ENCODE data around the gene ZNF646.
A peak's percentile ranks its signal among the peaks of the same experiment; 100 is the strongest.

DNA sequence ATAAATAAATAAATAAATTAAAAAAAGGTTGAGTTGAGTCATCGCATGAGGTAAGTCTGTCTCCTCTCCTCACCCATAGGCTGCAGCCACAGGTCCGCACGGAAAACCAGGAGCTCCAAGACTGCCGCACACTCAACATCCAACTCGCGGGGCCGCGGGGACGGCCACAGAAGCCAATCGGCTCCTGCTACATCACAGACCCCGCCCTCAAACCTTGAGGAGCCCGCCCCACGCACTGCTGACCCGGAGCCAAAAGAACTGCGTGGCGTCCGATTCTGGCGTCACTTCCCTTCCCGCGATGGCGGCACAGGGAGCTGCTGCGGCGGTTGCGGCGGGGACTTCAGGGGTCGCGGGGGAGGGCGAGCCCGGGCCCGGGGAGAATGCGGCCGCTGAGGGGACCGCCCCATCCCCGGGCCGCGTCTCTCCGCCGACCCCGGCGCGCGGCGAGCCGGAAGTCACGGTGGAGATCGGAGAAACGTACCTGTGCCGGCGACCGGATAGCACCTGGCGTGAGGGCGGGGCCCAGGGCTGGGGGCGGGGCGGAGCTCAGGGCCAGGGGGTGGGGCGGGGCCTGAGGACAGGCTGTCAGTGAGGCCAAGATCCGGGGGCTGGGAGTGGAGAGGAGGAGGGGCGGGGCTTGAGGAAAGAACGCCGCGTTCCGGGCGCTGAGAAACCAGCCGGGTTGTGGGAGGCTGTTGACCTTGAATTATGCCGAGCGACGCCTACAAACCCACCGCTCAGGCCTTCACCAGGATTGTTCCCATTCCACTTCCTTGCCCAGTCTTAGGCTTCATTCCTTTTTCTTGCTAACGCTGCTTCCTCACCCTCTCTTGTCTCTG, 43.4 kb downstream of the ZNF646 start, which contains the start of gene KAT8:
- peak in 3 of 4 donors; percentile 53 to 95 (median 93) for TF ChIP-seq POLR2A (IDR thresholded peaks at IDR 0.05)
- TF ChIP-seq, protein P1, sequence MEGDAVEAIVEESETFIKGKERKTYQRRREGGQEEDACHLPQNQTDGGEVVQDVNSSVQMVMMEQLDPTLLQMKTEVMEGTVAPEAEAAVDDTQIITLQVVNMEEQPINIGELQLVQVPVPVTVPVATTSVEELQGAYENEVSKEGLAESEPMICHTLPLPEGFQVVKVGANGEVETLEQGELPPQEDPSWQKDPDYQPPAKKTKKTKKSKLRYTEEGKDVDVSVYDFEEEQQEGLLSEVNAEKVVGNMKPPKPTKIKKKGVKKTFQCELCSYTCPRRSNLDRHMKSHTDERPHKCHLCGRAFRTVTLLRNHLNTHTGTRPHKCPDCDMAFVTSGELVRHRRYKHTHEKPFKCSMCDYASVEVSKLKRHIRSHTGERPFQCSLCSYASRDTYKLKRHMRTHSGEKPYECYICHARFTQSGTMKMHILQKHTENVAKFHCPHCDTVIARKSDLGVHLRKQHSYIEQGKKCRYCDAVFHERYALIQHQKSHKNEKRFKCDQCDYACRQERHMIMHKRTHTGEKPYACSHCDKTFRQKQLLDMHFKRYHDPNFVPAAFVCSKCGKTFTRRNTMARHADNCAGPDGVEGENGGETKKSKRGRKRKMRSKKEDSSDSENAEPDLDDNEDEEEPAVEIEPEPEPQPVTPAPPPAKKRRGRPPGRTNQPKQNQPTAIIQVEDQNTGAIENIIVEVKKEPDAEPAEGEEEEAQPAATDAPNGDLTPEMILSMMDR (IDR thresholded peaks at IDR 0.05) = peak in 2 of 6 experiments; percentile 7 to 16
- peak in 3 of 4 donors; percentile 26 to 71 (median 46) for TF ChIP-seq EP300 (IDR thresholded peaks at IDR 0.05)
- TF ChIP-seq POLR2AphosphoS5 (IDR thresholded peaks at IDR 0.05) = peak; percentile 94 to 97

All from upper lobe of left lung (tissue), 4 donors.